ENCODE measurements around the gene TTPAL.

The TTPAL gene

GRCh38 chr20:44520881-44521280 lies 45.2 kb downstream of the TTPAL start:
- Histone ChIP-seq H3K27ac (ENCODE audit: low read depth, low read length) (no peak overlapping the region), H3K79me2 (ENCODE audit: control insufficient read depth, low read length) (peaks cover 59% of the 10 kb centered on the region), H3K4me1 (ENCODE audit: control insufficient read depth, low read length) (peaks cover 22% of the 10 kb centered on the region), H3K9me2 (replicated peaks; ENCODE audit: control insufficient read depth, low read length) (no peaks in the 10 kb centered on the region), H3K4me2 (ENCODE audit: low read length) (peak overlapping the region; percentile 84), H3K36me3 (ENCODE audit: control insufficient read depth, low read length) (peaks cover 4% of the 10 kb centered on the region), H3F3A (ENCODE audit: control insufficient read depth, insufficient read depth) (no peaks in the 10 kb centered on the region), H3K27me3 (ENCODE audit: control insufficient read depth, low read length) (no peaks in the 10 kb centered on the region), H3K9me3 (ENCODE audit: control insufficient read depth, insufficient read depth, low read length) (no peaks in the 10 kb centered on the region), H4K20me1 (ENCODE audit: control insufficient read depth, insufficient read depth, low read depth, low read length) (peaks cover 13% of the 10 kb centered on the region; the same call in 1 of the 2 replicates), H3K4me3 (ENCODE audit: low read length) (peak overlapping the region; percentile 88)
- no peak for TF ChIP-seq CTCF (IDR thresholded peaks at IDR 0.05; ENCODE audit: low read depth, low read length, poor library complexity, severe bottlenecking)
- no peak for TF ChIP-seq EZH2phosphoT487 (IDR thresholded peaks at IDR 0.05; ENCODE audit: borderline replicate concordance, low read length)

- H3K4me3 ChIP-seq (ENCODE audit: low read length) = peak within 1 kb of the TSS; percentile 88
- no peaks in the 10 kb centered on the region for H3F3A ChIP-seq (ENCODE audit: control insufficient read depth, insufficient read depth)
- H3K27ac ChIP-seq (ENCODE audit: low read depth, low read length) = peak within 1 kb of the TSS; percentile 55
- H3K4me2 ChIP-seq (ENCODE audit: low read length) = peak within 1 kb of the TSS; percentile 84
- 0 out of 2 replicates have a peak, but pooled peaks cover 10% of the 10 kb centered on the region for H4K20me1 ChIP-seq (ENCODE audit: control insufficient read depth, insufficient read depth, low read depth, low read length)
- peaks cover 51% of the 10 kb centered on the region for H3K79me2 ChIP-seq (ENCODE audit: control insufficient read depth, low read length)
- peaks cover 4% of the 10 kb centered on the region for H3K36me3 ChIP-seq (ENCODE audit: control insufficient read depth, low read length)
- H3K9me2 ChIP-seq (replicated peaks; ENCODE audit: control insufficient read depth, low read length) = no peaks in the 10 kb centered on the region
- TF ChIP-seq CTCF (IDR thresholded peaks at IDR 0.05; ENCODE audit: low read depth, low read length, poor library complexity, severe bottlenecking) = peak; percentile 54
- TF ChIP-seq EZH2phosphoT487 (IDR thresholded peaks at IDR 0.05; ENCODE audit: borderline replicate concordance, low read length) = no peak
- no peaks in the 10 kb centered on the region for H3K9me3 ChIP-seq (ENCODE audit: control insufficient read depth, insufficient read depth, low read length)
- no peaks in the 10 kb centered on the region for H3K27me3 ChIP-seq (ENCODE audit: control insufficient read depth, low read length)
- H3K4me1 ChIP-seq (ENCODE audit: control insufficient read depth, low read length) = peaks cover 22% of the 10 kb centered on the region
Observed at GRCh38 chr20:44521484-44522481, 46.1 kb downstream of the TTPAL start, which contains the start of gene SERINC3. TSS of gene SERINC3 (minus strand) at chr20:44522070. CDS start at chr20:44521951, 119 bp downstream.

GRCh38 chr20:44522841-44523240 lies 47.2 kb downstream of the TTPAL start:
- H3K27ac ChIP-seq (ENCODE audit: low read depth, low read length) = no peak overlapping the region; the same call in 1 of the 2 replicates
- H3K79me2 ChIP-seq (ENCODE audit: control insufficient read depth, low read length) = peaks cover 40% of the 10 kb centered on the region
- H3K9me2 ChIP-seq (replicated peaks; ENCODE audit: control insufficient read depth, low read length) = no peaks in the 10 kb centered on the region
- peak overlapping the region; percentile 84 for H3K4me2 ChIP-seq (ENCODE audit: low read length)
- H3K9me3 ChIP-seq (ENCODE audit: control insufficient read depth, insufficient read depth, low read length) = no peaks in the 10 kb centered on the region
- H3K4me3 ChIP-seq (ENCODE audit: low read length) = peak overlapping the region; percentile 88
- H3K4me1 ChIP-seq (ENCODE audit: control insufficient read depth, low read length) = peaks cover 22% of the 10 kb centered on the region
- TF ChIP-seq EZH2phosphoT487 (IDR thresholded peaks at IDR 0.05; ENCODE audit: borderline replicate concordance, low read length) (no peak), CTCF (IDR thresholded peaks at IDR 0.05; ENCODE audit: low read depth, low read length, poor library complexity, severe bottlenecking) (no peak)
- no peaks in the 10 kb centered on the region for H3K27me3 ChIP-seq (ENCODE audit: control insufficient read depth, low read length)
- H3K36me3 ChIP-seq (ENCODE audit: control insufficient read depth, low read length) = peaks cover 4% of the 10 kb centered on the region; the same call in 1 of the 2 replicates
- no peaks in the 10 kb centered on the region for H3F3A ChIP-seq (ENCODE audit: control insufficient read depth, insufficient read depth)
- 0 out of 2 replicates have a peak, but pooled peaks cover 10% of the 10 kb centered on the region for H4K20me1 ChIP-seq (ENCODE audit: control insufficient read depth, insufficient read depth, low read depth, low read length)

Data from DOHH2 (cell line).